Measurements from ENCODE around the gene UNC119.

Gene UNC119

GRCh38 chr17:28530926-28531325 is 21.5 kb downstream of the UNC119 start:
- Histone ChIP-seq H3K9ac (ENCODE audit: low read length) (no peak overlapping the region), H4K20me1 (ENCODE audit: insufficient read depth, low read length) (no peaks in the 10 kb centered on the region), H3K27me3 (ENCODE audit: insufficient read depth, low read length) (peaks cover 6% of the 10 kb centered on the region; the same call in 1 of the 2 replicates), H3K4me1 (ENCODE audit: insufficient read depth, low read length, severe bottlenecking) (no peaks in the 10 kb centered on the region), H3K27ac (ENCODE audit: low read depth, low read length, poor library complexity, severe bottlenecking) (no peak overlapping the region), H3K36me3 (ENCODE audit: insufficient read depth, low read length) (no peaks in the 10 kb centered on the region), H3K4me3 (ENCODE audit: low read depth, low read length, poor library complexity, severe bottlenecking) (no peak overlapping the region), H3K9me3 (ENCODE audit: low read length) (no peaks in the 10 kb centered on the region), H3F3A (ENCODE audit: insufficient read depth, low read length) (no peaks in the 10 kb centered on the region), H3K79me2 (ENCODE audit: insufficient read depth, low read length) (no peaks in the 10 kb centered on the region), H3K9me2 (ENCODE audit: low read depth, low read length) (no peaks in the 10 kb centered on the region), H2AFZ (ENCODE audit: low read length) (no peak overlapping the region), H3K4me2 (ENCODE audit: low read length) (no peak overlapping the region)
- no peak for TF ChIP-seq CTCF (IDR thresholded peaks at IDR 0.05; ENCODE audit: low read length)
- no peak for TF ChIP-seq EZH2 (IDR thresholded peaks at IDR 0.05; ENCODE audit: borderline replicate concordance, low read length)

- Histone ChIP-seq H3K79me2 (ENCODE audit: insufficient read depth, low read length) (no peaks in the 10 kb centered on the region), H3K9me2 (ENCODE audit: low read depth, low read length) (no peaks in the 10 kb centered on the region), H2AFZ (ENCODE audit: low read length) (no peak overlapping the region), H3K4me1 (ENCODE audit: insufficient read depth, low read length, severe bottlenecking) (no peaks in the 10 kb centered on the region), H3K36me3 (ENCODE audit: insufficient read depth, low read length) (no peaks in the 10 kb centered on the region), H3K4me2 (ENCODE audit: low read length) (no peak overlapping the region), H3K9me3 (ENCODE audit: low read length) (no peaks in the 10 kb centered on the region), H3F3A (ENCODE audit: insufficient read depth, low read length) (no peaks in the 10 kb centered on the region), H4K20me1 (ENCODE audit: insufficient read depth, low read length) (no peaks in the 10 kb centered on the region), H3K27ac (ENCODE audit: low read depth, low read length, poor library complexity, severe bottlenecking) (no peak overlapping the region), H3K4me3 (ENCODE audit: low read depth, low read length, poor library complexity, severe bottlenecking) (no peak overlapping the region), H3K9ac (ENCODE audit: low read length) (no peak overlapping the region), H3K27me3 (ENCODE audit: insufficient read depth, low read length) (peaks cover 6% of the 10 kb centered on the region; the same call in 1 of the 2 replicates)
- TF ChIP-seq CTCF (IDR thresholded peaks at IDR 0.05; ENCODE audit: low read length) (no peak), EZH2 (IDR thresholded peaks at IDR 0.05; ENCODE audit: borderline replicate concordance, low read length) (no peak)
Observed at GRCh38 chr17:28530250-28530649, 22.2 kb downstream of the UNC119 start.

- no peaks in the 10 kb centered on the region for H3K36me3 ChIP-seq (ENCODE audit: insufficient read depth, low read length)
- H3K4me2 ChIP-seq (ENCODE audit: low read length), result no peak overlapping the region
- H4K20me1 ChIP-seq (ENCODE audit: insufficient read depth, low read length), result no peaks in the 10 kb centered on the region
- no peaks in the 10 kb centered on the region for H3K9me3 ChIP-seq (ENCODE audit: low read length)
- no peak overlapping the region for H3K27ac ChIP-seq (ENCODE audit: low read depth, low read length, poor library complexity, severe bottlenecking)
- no peaks in the 10 kb centered on the region for H3F3A ChIP-seq (ENCODE audit: insufficient read depth, low read length)
- no peak overlapping the region for H2AFZ ChIP-seq (ENCODE audit: low read length)
- no peaks in the 10 kb centered on the region for H3K4me1 ChIP-seq (ENCODE audit: insufficient read depth, low read length, severe bottlenecking)
- peaks cover 6% of the 10 kb centered on the region; the same call in 1 of the 2 replicates for H3K27me3 ChIP-seq (ENCODE audit: insufficient read depth, low read length)
- no peak overlapping the region for H3K4me3 ChIP-seq (ENCODE audit: low read depth, low read length, poor library complexity, severe bottlenecking)
- no peaks in the 10 kb centered on the region for H3K79me2 ChIP-seq (ENCODE audit: insufficient read depth, low read length)
- TF ChIP-seq EZH2 (IDR thresholded peaks at IDR 0.05; ENCODE audit: borderline replicate concordance, low read length), result no peak
- H3K9me2 ChIP-seq (ENCODE audit: low read depth, low read length), result no peaks in the 10 kb centered on the region
- H3K9ac ChIP-seq (ENCODE audit: low read length), result no peak overlapping the region
Observed at GRCh38 chr17:28529013-28529400, 23.4 kb downstream of the UNC119 start.

GRCh38 chr17:28528327-28529012 is 24.0 kb downstream of the UNC119 start:
- Histone ChIP-seq H3K27ac (ENCODE audit: low read depth, low read length, poor library complexity, severe bottlenecking) (no peak overlapping the region), H3K9ac (ENCODE audit: low read length) (no peak overlapping the region)

More at GRCh38 chr17:28528327-28529012, 24.0 kb downstream of the UNC119 start:
- Histone ChIP-seq H4K20me1 (ENCODE audit: insufficient read depth, low read length) (no peaks in the 10 kb centered on the region), H3K9me3 (ENCODE audit: low read length) (no peaks in the 10 kb centered on the region), H3K79me2 (ENCODE audit: insufficient read depth, low read length) (no peaks in the 10 kb centered on the region), H3K27me3 (ENCODE audit: insufficient read depth, low read length) (peaks cover 6% of the 10 kb centered on the region; the same call in 1 of the 2 replicates), H3F3A (ENCODE audit: insufficient read depth, low read length) (no peaks in the 10 kb centered on the region), H3K36me3 (ENCODE audit: insufficient read depth, low read length) (no peaks in the 10 kb centered on the region), H3K9me2 (ENCODE audit: low read depth, low read length) (no peaks in the 10 kb centered on the region), H3K4me3 (ENCODE audit: low read depth, low read length, poor library complexity, severe bottlenecking) (no peak overlapping the region), H3K4me2 (ENCODE audit: low read length) (no peak overlapping the region), H3K4me1 (ENCODE audit: insufficient read depth, low read length, severe bottlenecking) (no peaks in the 10 kb centered on the region), H2AFZ (ENCODE audit: low read length) (no peak overlapping the region)
- TF ChIP-seq CTCF (IDR thresholded peaks at IDR 0.05; ENCODE audit: low read length), result no peak
- no peak for TF ChIP-seq EZH2 (IDR thresholded peaks at IDR 0.05; ENCODE audit: borderline replicate concordance, low read length)

Measured in OCI-LY1 (cell line).